Upper lobe of right lung (tissue), 1 donor: ENCODE data around the gene FRMD4A. TPM values are rescaled to one million over a fixed set of nuclear protein-coding genes. Genes with fewer than 3 reads are reported as not detected.

Experiments used
- ATAC-seq: fragments of 200-7000 bp; cut with Tn5 transposase; one replicate; pipeline ENCODE4 v1.9.1; 2020; ENCODE audit warnings: mild to moderate bottlenecking, moderate library complexity
- DNase-seq: peaks from one replicate; pipeline ENCODE4 v3.0.0-alpha.2; 2020
- H3K27ac ChIP-seq: fragments of 200-600 bp; one replicate; pipeline ENCODE4 v1.8.0; 2022
- H3K27me3 ChIP-seq: fragments of 200-600 bp; one replicate; pipeline ENCODE4 v1.8.0; 2022; ENCODE audit warnings: mild to moderate bottlenecking
- H3K36me3 ChIP-seq: fragments of 200-600 bp; one replicate; pipeline ENCODE4 v1.8.0; 2022
- H3K4me1 ChIP-seq: fragments of 200-600 bp; one replicate; pipeline ENCODE4 v1.8.0; 2022
- H3K4me3 ChIP-seq: fragments of 200-600 bp; one replicate; pipeline ENCODE4 v1.8.0; 2022; ENCODE audit warnings: mild to moderate bottlenecking
- H3K9me3 ChIP-seq: fragments of 200-600 bp; one replicate; pipeline ENCODE4 v1.8.0; 2022
- intact Hi-C: fragments of 100-400 bp; cut with DNase I; formaldehyde crosslinking; loops from one replicate; pipeline ENCODE4 v1.11.0; 2022
- total RNA-seq: library from RNA; stranded (reverse); fragmentation: NEBNext Ultra II Directional; extraction: Animal tissue kit (Norgen Biotek cat#: 25700); gene quantifications from one replicate; pipeline ENCODE4 v1.2.1, GENCODE V29; 2021
- TF ChIP-seq, protein P1 (sequence below): fragments of 200-600 bp; IDR thresholded peaks from one replicate; pipeline ENCODE4 v1.8.0; 2022; ENCODE audit warnings: antibody characterized with exemption
- donor health status: DM: no; HTN: yes; CAD: no; lungs with severe emphysema.

Gene FRMD4A
- total RNA-seq, 1 donor from 2014 or later = 38.3 TPM

DNA sequence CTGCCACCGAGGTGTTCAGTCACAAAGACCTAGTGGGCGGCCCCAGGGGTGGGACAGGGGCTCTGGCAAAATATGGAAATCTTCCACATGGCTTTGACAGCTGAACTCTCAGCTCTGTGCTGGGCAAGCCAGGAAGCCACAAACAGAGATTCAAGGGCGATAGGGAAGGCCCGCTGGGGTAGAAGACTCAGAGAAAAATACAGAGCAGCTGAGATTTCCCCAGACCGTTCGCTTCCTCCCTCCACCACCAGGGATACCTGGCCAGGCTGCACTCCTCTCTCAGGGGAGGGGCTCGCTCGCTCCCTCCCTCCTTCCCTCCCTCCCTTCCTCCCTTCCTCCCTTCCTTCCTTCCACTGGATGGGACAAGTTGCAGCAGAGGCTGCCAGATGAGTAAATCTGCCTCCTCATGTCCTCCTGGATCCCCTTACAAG is 483.5 kb downstream of the FRMD4A start:
- Histone ChIP-seq H3K4me3 (no peak overlapping the region), H3K27ac (no peak overlapping the region), H3K36me3 (no peaks in the 10 kb centered on the region), H3K27me3 (no peaks in the 10 kb centered on the region), H3K9me3 (no peaks in the 10 kb centered on the region), H3K4me1 (peaks cover 7% of the 10 kb centered on the region)
- DNase-seq (no peak), ATAC-seq (no peak)
- TF ChIP-seq, protein P1, sequence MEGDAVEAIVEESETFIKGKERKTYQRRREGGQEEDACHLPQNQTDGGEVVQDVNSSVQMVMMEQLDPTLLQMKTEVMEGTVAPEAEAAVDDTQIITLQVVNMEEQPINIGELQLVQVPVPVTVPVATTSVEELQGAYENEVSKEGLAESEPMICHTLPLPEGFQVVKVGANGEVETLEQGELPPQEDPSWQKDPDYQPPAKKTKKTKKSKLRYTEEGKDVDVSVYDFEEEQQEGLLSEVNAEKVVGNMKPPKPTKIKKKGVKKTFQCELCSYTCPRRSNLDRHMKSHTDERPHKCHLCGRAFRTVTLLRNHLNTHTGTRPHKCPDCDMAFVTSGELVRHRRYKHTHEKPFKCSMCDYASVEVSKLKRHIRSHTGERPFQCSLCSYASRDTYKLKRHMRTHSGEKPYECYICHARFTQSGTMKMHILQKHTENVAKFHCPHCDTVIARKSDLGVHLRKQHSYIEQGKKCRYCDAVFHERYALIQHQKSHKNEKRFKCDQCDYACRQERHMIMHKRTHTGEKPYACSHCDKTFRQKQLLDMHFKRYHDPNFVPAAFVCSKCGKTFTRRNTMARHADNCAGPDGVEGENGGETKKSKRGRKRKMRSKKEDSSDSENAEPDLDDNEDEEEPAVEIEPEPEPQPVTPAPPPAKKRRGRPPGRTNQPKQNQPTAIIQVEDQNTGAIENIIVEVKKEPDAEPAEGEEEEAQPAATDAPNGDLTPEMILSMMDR = no peak
- intact Hi-C loops = no loop called here

GRCh38 chr10:13845897-13846296 is 484.8 kb downstream of the FRMD4A start:
- TF ChIP-seq, protein P1 = no peak
- no peaks in the 10 kb centered on the region for H3K9me3 ChIP-seq
- H3K27me3 ChIP-seq = no peaks in the 10 kb centered on the region
- H3K4me1 ChIP-seq = peaks cover 7% of the 10 kb centered on the region
- no peak overlapping the region for H3K4me3 ChIP-seq
- H3K27ac ChIP-seq = no peak overlapping the region
- ATAC-seq (no peak), DNase-seq (no peak)
- intact Hi-C loops = no loop called here
- no peaks in the 10 kb centered on the region for H3K36me3 ChIP-seq

DNA sequence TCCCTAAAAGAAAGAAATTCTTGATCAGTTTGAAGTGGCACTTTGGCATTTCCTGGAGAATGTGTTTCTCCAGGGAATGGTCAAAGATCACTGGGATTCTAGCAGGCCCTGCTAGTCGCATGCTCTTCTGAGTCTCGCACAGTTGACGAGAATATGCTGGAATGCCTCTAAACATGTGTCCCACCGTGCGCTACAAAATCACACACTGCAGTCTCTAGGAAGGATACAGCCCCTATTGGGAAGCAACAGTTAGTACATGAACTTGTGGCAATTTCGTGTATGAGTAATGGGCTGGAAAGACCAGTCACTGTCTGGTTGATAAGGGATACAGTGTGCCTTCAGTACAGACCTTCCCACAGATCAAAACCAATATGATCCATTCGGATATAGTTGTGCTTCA is 486.1 kb downstream of the FRMD4A start:
- no peaks in the 10 kb centered on the region for H3K36me3 ChIP-seq

DNA sequence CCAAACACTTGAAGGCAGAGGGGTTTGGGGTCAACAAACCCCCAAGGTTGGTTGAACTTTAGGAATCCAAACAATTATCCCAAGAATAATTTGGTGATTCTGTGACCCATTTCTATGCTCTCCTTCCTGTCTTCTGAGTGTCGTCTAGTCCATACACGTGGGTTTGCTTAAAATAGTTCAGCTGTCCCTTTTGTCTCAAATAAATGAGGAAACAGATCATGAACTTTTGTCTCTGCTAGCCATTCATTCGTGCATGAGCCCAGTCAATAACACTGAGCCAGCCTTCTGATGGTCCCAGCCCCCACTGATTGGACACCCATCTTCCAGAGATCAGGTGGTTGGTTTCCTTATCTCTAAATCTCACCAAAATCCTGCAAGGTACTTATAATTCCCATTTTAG is 488.6 kb downstream of the FRMD4A start:
- no peaks in the 10 kb centered on the region for H3K9me3 ChIP-seq
- H3K36me3 ChIP-seq = no peaks in the 10 kb centered on the region
- no peaks in the 10 kb centered on the region for H3K27me3 ChIP-seq
- H3K4me1 ChIP-seq = peaks cover 7% of the 10 kb centered on the region
- DNase-seq = no peak
- TF ChIP-seq, protein P1 = no peak
- H3K4me3 ChIP-seq = no peak overlapping the region
- intact Hi-C loops = no loop called here
- H3K27ac ChIP-seq = no peak overlapping the region
- ATAC-seq = peak; percentile 8

More for the DNA sequence above, 486.1 kb downstream of the FRMD4A start:
- H3K9me3 ChIP-seq = no peaks in the 10 kb centered on the region
- TF ChIP-seq, protein P1 = no peak
- no peaks in the 10 kb centered on the region for H3K27me3 ChIP-seq
- no peak for DNase-seq
- H3K27ac ChIP-seq = no peak overlapping the region
- intact Hi-C loops = no loop called here
- no peak overlapping the region for H3K4me3 ChIP-seq
- ATAC-seq = no peak
- peaks cover 7% of the 10 kb centered on the region for H3K4me1 ChIP-seq

DNA sequence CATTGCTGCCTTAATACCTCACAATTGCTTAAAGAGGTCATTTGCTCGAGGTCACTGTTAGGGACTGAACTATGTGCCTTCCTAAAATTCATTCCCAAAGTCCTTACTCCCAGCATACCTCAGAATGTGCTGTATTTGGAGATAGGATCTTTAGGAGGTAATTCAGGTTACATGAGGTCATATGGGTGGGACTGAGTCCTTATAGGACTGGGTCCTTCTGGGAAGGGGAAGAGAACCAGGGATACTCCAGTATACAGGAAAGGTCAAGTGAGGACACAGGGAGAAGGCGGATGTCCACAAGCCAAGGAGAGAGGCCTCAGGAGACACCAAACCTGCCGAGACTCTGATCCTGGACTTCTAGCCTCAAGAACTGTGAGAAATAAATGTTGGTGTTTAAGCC is 490.7 kb downstream of the FRMD4A start:
- no peak for DNase-seq
- Histone ChIP-seq H3K4me1 (peaks cover 13% of the 10 kb centered on the region), H3K36me3 (no peaks in the 10 kb centered on the region), H3K4me3 (no peak overlapping the region), H3K9me3 (no peaks in the 10 kb centered on the region), H3K27ac (no peak overlapping the region), H3K27me3 (no peaks in the 10 kb centered on the region)
- intact Hi-C loops = no loop called here
- ATAC-seq = no peak
- TF ChIP-seq, protein P1 = no peak

DNA sequence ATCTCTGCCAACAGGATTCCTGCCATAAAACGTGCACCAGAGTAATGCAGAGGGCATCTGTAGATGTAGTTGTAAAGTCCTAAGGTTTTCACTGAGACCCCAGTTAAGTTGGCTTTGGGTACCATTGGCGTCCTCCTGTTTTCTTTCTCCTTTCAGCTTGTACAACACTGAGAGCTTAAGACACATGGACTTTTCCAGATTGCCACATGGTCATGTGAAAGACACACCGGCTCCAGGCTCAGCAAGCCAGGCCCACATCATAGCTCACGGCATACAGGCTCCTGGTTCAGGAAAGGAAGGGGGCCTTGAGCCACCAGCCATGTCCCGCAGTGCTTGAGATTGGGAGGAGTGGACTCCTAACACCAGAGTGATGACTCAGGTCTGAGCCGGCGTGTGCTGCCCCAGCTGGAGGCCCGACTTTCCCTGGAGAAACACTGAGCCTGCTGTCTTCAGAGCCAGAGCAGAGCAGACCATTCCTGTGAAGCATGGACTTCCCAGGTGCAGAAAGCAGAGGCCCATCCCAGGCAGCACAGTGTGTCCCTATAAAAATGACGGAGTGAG is 491.2 kb downstream of the FRMD4A start:
- Histone ChIP-seq H3K27me3 (no peaks in the 10 kb centered on the region), H3K9me3 (no peaks in the 10 kb centered on the region), H3K27ac (no peak overlapping the region), H3K36me3 (no peaks in the 10 kb centered on the region), H3K4me3 (no peak overlapping the region), H3K4me1 (peaks cover 18% of the 10 kb centered on the region)
- intact Hi-C loops = no loop called here
- TF ChIP-seq, protein P1 = no peak
- DNase-seq (no peak), ATAC-seq (peak; percentile 20)
